ENCODE data around the gene PIANP.
A peak's percentile ranks its signal among the peaks of the same experiment; 100 is the strongest.

PIANP gene

GRCh38 chr12:6667559-6668210 lies 32.9 kb downstream of the PIANP start:
- DNase-seq (ENCODE audit: low read depth in 2 of 2): no peak

GRCh38 chr12:6666211-6666610 lies 34.4 kb downstream of the PIANP start:
- DNase-seq (ENCODE audit: low read depth in 2 of 2): no peak

GRCh38 chr12:6664902-6665301 lies 35.7 kb downstream of the PIANP start:
- DNase-seq (ENCODE audit: low read depth in 2 of 2): no peak

- peak; percentile 87 to 93 for DNase-seq (ENCODE audit: low read depth in 2 of 2)
Measured at GRCh38 chr12:6662906-6663742, 37.5 kb downstream of the PIANP start, which contains the start of gene ING4. Gene ING4 (minus strand): TSS chr12:6663119. CDS start chr12:6663101, 18 bp downstream.

GRCh38 chr12:6662602-6662905 lies 38.1 kb downstream of the PIANP start:
- DNase-seq (ENCODE audit: low read depth in 2 of 2): no peak

- no peak for DNase-seq (ENCODE audit: low read depth in 2 of 2)
Measured at GRCh38 chr12:6653987-6654386, 46.6 kb downstream of the PIANP start.

GRCh38 chr12:6653342-6653741 lies 47.3 kb downstream of the PIANP start:
- no peak for DNase-seq (ENCODE audit: low read depth in 2 of 2)

GRCh38 chr12:6652391-6652790 lies 48.2 kb downstream of the PIANP start:
- no peak for DNase-seq (ENCODE audit: low read depth in 2 of 2)

- no peak for DNase-seq (ENCODE audit: low read depth in 2 of 2)
Measured at GRCh38 chr12:6650832-6651231, 49.8 kb downstream of the PIANP start.

- peak in 1 of 2 donors; percentile 20 for DNase-seq (ENCODE audit: low read depth in 2 of 2)
Measured at GRCh38 chr12:6647083-6647604, 53.5 kb downstream of the PIANP start, which contains the start of gene ACRBP. Gene ACRBP (minus strand): TSS chr12:6647432. CDS start chr12:6647366, 66 bp downstream.

- DNase-seq (ENCODE audit: low read depth in 2 of 2): no peak
Measured at GRCh38 chr12:6646276-6647082, 54.1 kb downstream of the PIANP start.

GRCh38 chr12:6644903-6645302 lies 55.7 kb downstream of the PIANP start:
- DNase-seq (ENCODE audit: low read depth in 2 of 2): no peak

- DNase-seq (ENCODE audit: low read depth in 2 of 2): no peak
Measured at GRCh38 chr12:6644257-6644596, 56.4 kb downstream of the PIANP start.
